GM12878 (cell line): Measurements from ENCODE around the gene IGSF8. TPM values are rescaled to one million over a fixed set of nuclear protein-coding genes. Genes with fewer than 3 reads are reported as not detected.

ENCODE experiments used
- ATAC-seq: fragments of 200-7000 bp; cut with Tn5 transposase; 3 replicates; pipeline ENCODE4 v1.9.1; 2020; ENCODE audit warnings: mild to moderate bottlenecking, moderate library complexity
- BruUV-seq: library from RNA; stranded (reverse); fragments of 400-500 nt; replicated peaks from 2 replicates; lab custom pipeline; 2021; lab: Mats Ljungman, UMichigan
- CTCF ChIA-PET: fragments of 300-600 bp; sonication (Branson Sonifier 250); formaldehyde crosslinking; extraction: SDS; loops from one replicate; lab custom pipeline; 2021; ENCODE audit warnings: inconsistent platforms; lab: Yijun Ruan, JAX
- POLR2A ChIA-PET: fragments of 350-600 bp; formaldehyde crosslinking; extraction: SDS; loops from one replicate; lab custom pipeline; 2021; ENCODE audit warnings: inconsistent platforms; lab: Charles Lee
- RAD21 ChIA-PET: fragments of 300-600 bp; sonication (Branson Sonifier 250); formaldehyde crosslinking; loops from one replicate; lab custom pipeline; 2023; ENCODE audit warnings: antibody characterized with exemption; ENCODE audit not compliant: unreplicated experiment; lab: Charles Lee
- SMC1A ChIA-PET: fragments of 300-600 bp; sonication (Branson Sonifier 250); formaldehyde crosslinking; loops from one replicate; lab custom pipeline; 2023; ENCODE audit not compliant: unreplicated experiment, uncharacterized antibody; lab: Charles Lee
- DNase-seq: peaks from one replicate; pipeline ENCODE4 v3.0.0-alpha.2; 2011; ENCODE audit warnings: low read depth, low spot score
- FAIRE-seq: peaks from 3 replicates; lab custom pipeline; 2011; peaks lifted over from hg19 to GRCh38; lab: Jason Lieb, UNC
- H2AFZ ChIP-seq: 2 replicates; pipeline ENCODE4 v1.6.0; 2011; ENCODE audit warnings: low read depth, low read length, control low read depth; ENCODE audit not compliant: control insufficient read depth
- H3K27ac ChIP-seq: 2 replicates; pipeline ENCODE4 v1.5.1; 2011; ENCODE audit warnings: control low read depth; ENCODE audit not compliant: control insufficient read depth, insufficient read depth
- H3K27me3 ChIP-seq, 2 experiments: replicated peaks in 1 of 2; 2 replicates each; pipeline versions ENCODE4 v1.6.0 to v1.6.1; 2011; ENCODE audit warnings: low read length in 1 of 2; ENCODE audit not compliant: control insufficient read depth in 2 of 2, insufficient read depth in 2 of 2
- H3K36me3 ChIP-seq, 2 experiments: 2 replicates each; pipeline ENCODE4 v1.5.1; 2011; ENCODE audit warnings: low read length in 1 of 2; ENCODE audit not compliant: control insufficient read depth in 2 of 2, insufficient read depth in 2 of 2
- H3K4me1 ChIP-seq: 2 replicates; pipeline ENCODE4 v1.6.1; 2011; ENCODE audit warnings: mild to moderate bottlenecking, low read length, moderate library complexity, mixed read lengths; ENCODE audit not compliant: control insufficient read depth, insufficient read depth
- H3K4me2 ChIP-seq: 2 replicates; pipeline ENCODE4 v1.6.0; 2011; ENCODE audit warnings: control low read depth; ENCODE audit not compliant: control insufficient read depth, insufficient read depth
- H3K4me3 ChIP-seq: fragments of 200-600 bp; sonication (generic); 2 replicates; pipeline ENCODE4 v1.5.1; 2016
- H3K79me2 ChIP-seq: 2 replicates; pipeline ENCODE4 v1.6.0; 2011; ENCODE audit warnings: low read length; ENCODE audit not compliant: control insufficient read depth, insufficient read depth
- H3K9ac ChIP-seq: 2 replicates; pipeline ENCODE4 v1.8.0; 2011; ENCODE audit warnings: low read length, control low read depth, mixed read lengths; ENCODE audit not compliant: control insufficient read depth, insufficient read depth
- H3K9me3 ChIP-seq: replicated peaks from 3 replicates; pipeline ENCODE4 v1.5.1; 2011; ENCODE audit warnings: mild to moderate bottlenecking, low read length; ENCODE audit not compliant: control insufficient read depth, insufficient read depth
- H4K20me1 ChIP-seq: 2 replicates; pipeline ENCODE4 v1.6.0; 2011; ENCODE audit not compliant: control insufficient read depth, insufficient read depth
- BCL11A ChIP-seq: IDR thresholded peaks from 2 replicates; pipeline ENCODE4 v1.6.1; 2011; ENCODE audit warnings: low read depth, low read length
- BCL3 ChIP-seq: IDR thresholded peaks from 2 replicates; pipeline ENCODE4 v1.6.1; 2011; ENCODE audit warnings: borderline replicate concordance, low read depth, mild to moderate bottlenecking, moderate library complexity, low read length; ENCODE audit not compliant: insufficient read depth, poor library complexity, severe bottlenecking
- CHD2 ChIP-seq: IDR thresholded peaks from 2 replicates; pipeline ENCODE4 v1.6.1; 2011; ENCODE audit warnings: low read depth, low read length, improper control_type of control experiment, borderline replicate concordance
- CREB1 ChIP-seq: IDR thresholded peaks from 2 replicates; pipeline ENCODE4 v1.6.1; 2012; ENCODE audit warnings: low read depth, mild to moderate bottlenecking, inconsistent platforms
- CREM ChIP-seq: IDR thresholded peaks from 2 replicates; pipeline ENCODE4 v1.6.1; 2014; ENCODE audit warnings: antibody characterized with exemption, low read depth
- MAX ChIP-seq: IDR thresholded peaks from 2 replicates; pipeline ENCODE4 v1.6.1; 2012; ENCODE audit warnings: low read depth, low read length, improper control_type of control experiment
- NBN ChIP-seq: fragments of 450-650 bp; IDR thresholded peaks from 2 replicates; pipeline ENCODE4 v1.6.1; 2016
- PAX5 ChIP-seq: IDR thresholded peaks from 2 replicates; pipeline ENCODE4 v1.6.1; 2011; ENCODE audit warnings: low read depth, low read length, borderline replicate concordance
- POLR2AphosphoS5 ChIP-seq: IDR thresholded peaks from 2 replicates; pipeline ENCODE4 v1.6.1; 2011; ENCODE audit warnings: mild to moderate bottlenecking, low read length, inconsistent platforms
- SMARCA5 ChIP-seq: fragments of 450-650 bp; IDR thresholded peaks from 2 replicates; pipeline ENCODE4 v1.6.1; 2017; ENCODE audit warnings: mild to moderate bottlenecking
- SRF ChIP-seq, 2 experiments: IDR thresholded peaks; 2 replicates each; pipeline ENCODE4 v1.6.1; 2011; ENCODE audit warnings: low read depth in 2 of 2, low read length in 2 of 2, mild to moderate bottlenecking in 1 of 2, moderate library complexity in 1 of 2
- TCF12 ChIP-seq: IDR thresholded peaks from 2 replicates; pipeline ENCODE4 v1.6.1; 2011; ENCODE audit warnings: low read depth, mild to moderate bottlenecking, low read length
- YY1 ChIP-seq: IDR thresholded peaks from 2 replicates; pipeline ENCODE4 v1.6.1; 2011; ENCODE audit warnings: low read depth, mild to moderate bottlenecking, low read length
- ZNF207 ChIP-seq: fragments of 450-650 bp; IDR thresholded peaks from 2 replicates; pipeline ENCODE4 v1.6.1; 2014; ENCODE audit warnings: antibody characterized with exemption, mild to moderate bottlenecking, borderline replicate concordance
- ZNF592 ChIP-seq: fragments of 450-650 bp; IDR thresholded peaks from 2 replicates; pipeline ENCODE4 v1.6.1; 2017; ENCODE audit warnings: mild to moderate bottlenecking, moderate library complexity
- WGBS: methylation state at CpG from one replicate; pipeline ENCODE4 v1.1.6; 2016; ENCODE audit warnings: low lambda C conversion rate; ENCODE audit not compliant: insufficient replicate concordance, insufficient coverage; ENCODE audit errors: missing lambda C conversion rate; 5-methylcytosine and 5-hydroxymethylcytosine counted together
- in situ Hi-C: fragments of 300-500 bp; cut with MboI; formaldehyde crosslinking; loops from 9 replicates; pipeline ENCODE4 v1.14.3; 2018; ENCODE audit warnings: mixed read lengths
- intact Hi-C: fragments of 100-400 bp; cut with micrococcal nuclease; formaldehyde crosslinking; loops from one replicate; pipeline ENCODE4 v1.14.2; 2022; ENCODE audit not compliant: unreplicated experiment
- polyA plus RNA-seq, 11 experiments: library from polyadenylated mRNA; depleted of rRNA in 4 of 11; unstranded in 6 of 11; stranded (reverse) in 5 of 11; fragments of >200 nt; fragmentation: Nextera tagmentation in 4 of 11; fragmentation: Illumina TruSeq in 1 of 11; extraction: Ambion mirVana in 4 of 11; extraction: Trizol in 1 of 11; gene quantifications; 1 replicate in 1 of 11; 2 replicates in 10 of 11; pipeline versions ENCODE4 v1.2.1 to v1.2.3, GENCODE V29; 2011 to 2016; ENCODE audit warnings: inconsistent platforms in 2 of 11, missing spikeins in 2 of 11, low read depth in 1 of 11
- total RNA-seq, 4 experiments: library from RNA; depleted of rRNA in 3 of 4; stranded (reverse); fragments of >200 nt in 3 of 4; fragmentation: Illumina TruSeq in 1 of 4; extraction: Trizol in 1 of 4; gene quantifications; 2 replicates each; pipeline versions ENCODE4 v1.2.1 to v1.2.3, GENCODE V29; 2013 to 2021

IGSF8 gene
- total and polyA plus RNA-seq, 10 of the 15 experiments (the other 5 are each of a cell fraction or from before 2014, with no cell fraction given): 0.64 to 24.7 (median 13.9) TPM

- ChIA-PET CTCF (interaction anchor here (0.6 to 11.6 kb wide), 34 partner anchors 15 to 1661 kb away, joined by 3 to 189 read pairs (median 4); partner anchors contain the start of genes CASQ1, KCNJ9 and PEX19), POLR2A (interaction anchor here (0.8 to 2.0 kb wide), 4 partner anchors 68 to 275 kb away, joined by 3 to 4 read pairs (median 4); no protein-coding TSS in a partner anchor), SMC1A (interaction anchor here (0.6 to 4.9 kb wide), 23 partner anchors 10 to 275 kb away, joined by 3 to 57 read pairs (median 5); partner anchors contain the start of genes CASQ1 and PEX19), RAD21 (interaction anchor here (0.8 to 6.8 kb wide), 20 partner anchors 8 to 299 kb away, joined by 3 to 85 read pairs (median 4); partner anchors contain the start of gene VANGL2)
- ATAC-seq: peak; percentile 47
- H3K36me3 ChIP-seq: no peaks in the 10 kb centered on the region; a peak in 1 of 4 replicates
- no peak overlapping the region for H3K9ac ChIP-seq
- in situ Hi-C loops: no loop called here
- peak overlapping the region; percentile 63; the same call in 1 of the 2 replicates for H3K4me2 ChIP-seq
- no peaks in the 10 kb centered on the region for H3K9me3 ChIP-seq
- peak overlapping the region; percentile 88 for H2AFZ ChIP-seq
- intact Hi-C loops: loop anchor here (1.0 kb wide), 4 partner anchors 92 to 275 kb away; no protein-coding TSS in a partner anchor
- no peak for DNase-seq
- peak; percentile 76 for FAIRE-seq
- H3K4me1 ChIP-seq: peaks cover 24% of the 10 kb centered on the region
- H3K4me3 ChIP-seq: no peak overlapping the region
- no TSS peak for BruUV-seq
- no peak overlapping the region for H3K27ac ChIP-seq
- 14% methylated on average over 13 of the region's 13 CpGs for WGBS
- peaks cover 9% of the 10 kb centered on the region for H3K79me2 ChIP-seq
- H4K20me1 ChIP-seq: no peaks in the 10 kb centered on the region
- H3K27me3 ChIP-seq: no peaks in the 10 kb centered on the region
- TF ChIP-seq CREM (peak; percentile 38; the same call in 1 of the 2 replicates), CREB1 (peak; percentile 53; the same call in 1 of the 2 replicates), ZNF207 (no peak), TCF12 (peak; percentile 52; the same call in 1 of the 2 replicates), ZNF592 (peak; percentile 63; the same call in 1 of the 2 replicates), SMARCA5 (no peak), NBN (peak; percentile 67; the same call in 1 of the 2 replicates), SRF (IDR thresholded peaks at IDR 0.05; ENCODE audit: low read depth in 2 of 2, low read length in 2 of 2) (no peak), PAX5 (no peak), BCL3 (no peak), POLR2AphosphoS5 (no peak), BCL11A (no peak), YY1 (peak; percentile 58; the same call in 1 of the 2 replicates), MAX (peak; percentile 44; the same call in 1 of the 2 replicates), CHD2 (peak; percentile 82)
Observed at GRCh38 chr1:160101037-160101716, 2.8 kb upstream of the IGSF8 start.
